ENCODE results near the gene C17orf78. TPM values are rescaled to one million over a fixed set of nuclear protein-coding genes. Genes with fewer than 3 reads are reported as not detected.

Gene C17orf78
- total RNA-seq, 4 donors from 2014 or later = not detected

GRCh38 chr17:37368577-37368976, 7.2 kb upstream of the C17orf78 start:
- 80 to 94% methylated on average over 2 to 3 of the region's 3 CpGs for WGBS, 2 donors (ENCODE audit: low coverage in 1 of 2)

GRCh38 chr17:37373530-37374159, 2.1 kb upstream of the C17orf78 start:
- Histone ChIP-seq H3K9me3 (no peaks in the 10 kb centered on the region), H3K36me3 (no peaks in the 10 kb centered on the region), H3K27me3 (no peaks in the 10 kb centered on the region), H3K4me3 (no peak overlapping the region), H3K27ac (no peak overlapping the region), H3K4me1 (peaks cover 0 to 7% (median 0%) of the 10 kb centered on the region in 3 donors)
- peak; percentile 84 for ATAC-seq
- WGBS, 2 donors (ENCODE audit: low coverage in 1 of 2) = 0 to 29% methylated on average over 2 to 3 of the region's 4 CpGs
- peak; percentile 92 to 97 (median 92) for TF ChIP-seq CTCF (IDR thresholded peaks at IDR 0.05)
- no peak for TF ChIP-seq POLR2AphosphoS5 (IDR thresholded peaks at IDR 0.05)

More at GRCh38 chr17:37368577-37368976, 7.2 kb upstream of the C17orf78 start:
- peaks cover 0 to 4% (median 0%) of the 10 kb centered on the region in 3 donors for H3K4me1 ChIP-seq
- no peak overlapping the region for H3K4me3 ChIP-seq
- TF ChIP-seq EP300 (IDR thresholded peaks at IDR 0.05) = no peak
- no peak for TF ChIP-seq POLR2AphosphoS5 (IDR thresholded peaks at IDR 0.05)
- TF ChIP-seq CTCF (IDR thresholded peaks at IDR 0.05) = no peak
- no peak for TF ChIP-seq POLR2A (IDR thresholded peaks at IDR 0.05)
- no peak for ATAC-seq
- no peak overlapping the region for H3K27ac ChIP-seq
- H3K27me3 ChIP-seq = no peaks in the 10 kb centered on the region
- no peaks in the 10 kb centered on the region for H3K9me3 ChIP-seq
- peaks cover 0 to 3% of the 10 kb centered on the region in 2 donors for H3K36me3 ChIP-seq

- Histone ChIP-seq H3K4me3 (no peak overlapping the region), H3K9me3 (no peaks in the 10 kb centered on the region), H3K27ac (no peak overlapping the region), H3K36me3 (peaks cover 0 to 3% of the 10 kb centered on the region in 2 donors), H3K4me1 (no peaks in the 10 kb centered on the region), H3K27me3 (no peaks in the 10 kb centered on the region)
- WGBS, 2 donors (ENCODE audit: low coverage in 1 of 2) = no CpG with 5 or more reads among the region's 1 CpG
- TF ChIP-seq EP300 (IDR thresholded peaks at IDR 0.05) (no peak), POLR2A (IDR thresholded peaks at IDR 0.05) (no peak), CTCF (IDR thresholded peaks at IDR 0.05) (no peak), POLR2AphosphoS5 (IDR thresholded peaks at IDR 0.05) (no peak)
- no peak for ATAC-seq
Measured at GRCh38 chr17:37382056-37382455, 6.3 kb downstream of the C17orf78 start.

- Histone ChIP-seq H3K4me1 (no peaks in the 10 kb centered on the region), H3K27ac (no peak overlapping the region), H3K4me3 (no peak overlapping the region), H3K36me3 (peaks cover 0 to 3% of the 10 kb centered on the region in 2 donors), H3K9me3 (no peaks in the 10 kb centered on the region), H3K27me3 (no peaks in the 10 kb centered on the region)
- TF ChIP-seq POLR2A (IDR thresholded peaks at IDR 0.05) = no peak
- no peak for TF ChIP-seq EP300 (IDR thresholded peaks at IDR 0.05)
- no peak for TF ChIP-seq CTCF (IDR thresholded peaks at IDR 0.05)
- TF ChIP-seq POLR2AphosphoS5 (IDR thresholded peaks at IDR 0.05) = no peak
- no peak for ATAC-seq
- WGBS, 2 donors (ENCODE audit: low coverage in 1 of 2) = 61 to 66% methylated on average over 3 of the region's 3 CpGs
Measured at GRCh38 chr17:37384560-37385149, 8.9 kb downstream of the C17orf78 start.

GRCh38 chr17:37385474-37385990, 9.7 kb downstream of the C17orf78 start:
- no peak overlapping the region for H3K27ac ChIP-seq
- H3K27me3 ChIP-seq = no peaks in the 10 kb centered on the region
- no peak overlapping the region for H3K4me3 ChIP-seq
- no peak for TF ChIP-seq POLR2AphosphoS5 (IDR thresholded peaks at IDR 0.05)
- no peak for TF ChIP-seq EP300 (IDR thresholded peaks at IDR 0.05)
- no peak for TF ChIP-seq CTCF (IDR thresholded peaks at IDR 0.05)
- TF ChIP-seq POLR2A (IDR thresholded peaks at IDR 0.05) = no peak
- H3K9me3 ChIP-seq = no peaks in the 10 kb centered on the region
- no peak for ATAC-seq
- peaks cover 0 to 3% of the 10 kb centered on the region in 2 donors for H3K36me3 ChIP-seq
- H3K4me1 ChIP-seq = no peaks in the 10 kb centered on the region
